ENCODE measurements around the gene TOR4A.

The TOR4A gene

GRCh38 chr9:137309368-137310188 is 32.1 kb downstream of the TOR4A start:
- DNase-seq, result no peak

DNA sequence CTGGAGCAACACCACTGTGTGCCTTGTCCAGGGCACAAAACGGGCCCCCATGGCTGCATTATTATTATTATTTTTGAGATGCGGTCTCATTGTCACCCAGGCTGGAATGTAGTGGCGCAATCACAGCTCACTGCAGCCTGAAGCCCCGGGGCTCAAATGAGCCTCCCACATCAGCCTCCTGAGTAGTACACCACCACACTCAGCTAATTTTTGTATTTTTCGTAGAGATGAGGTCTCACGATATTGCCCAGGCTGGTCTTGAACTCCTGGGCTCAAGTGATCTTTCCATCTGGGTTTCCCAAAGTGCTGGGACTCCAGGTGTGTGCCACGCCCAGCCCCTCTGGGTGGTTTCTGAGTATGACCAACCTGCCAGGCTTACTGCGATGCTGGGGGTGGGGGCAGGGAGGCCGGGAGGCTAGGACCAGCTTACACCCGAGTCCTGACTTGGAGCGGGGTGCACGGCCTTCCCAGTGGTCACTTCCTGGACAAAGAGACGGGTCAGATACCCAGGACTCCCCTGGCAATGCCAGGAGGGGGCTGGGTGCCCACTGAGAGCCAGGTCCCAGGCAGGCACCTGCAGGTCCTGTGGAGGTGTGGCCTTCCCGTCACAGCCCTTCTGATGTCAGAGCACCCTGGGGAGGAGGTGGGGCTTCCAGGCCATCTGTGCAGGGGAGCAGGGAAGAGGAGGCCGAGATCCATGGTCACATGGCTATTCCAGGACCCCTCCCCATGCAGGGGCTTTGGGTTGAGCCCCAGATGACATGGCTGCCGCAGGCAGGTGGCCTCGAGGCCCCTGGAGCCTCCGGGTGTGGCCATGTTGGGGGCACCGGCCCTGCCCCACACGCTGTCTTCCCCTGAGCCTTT is 32.9 kb downstream of the TOR4A start:
- DNase-seq, result no peak

GRCh38 chr9:137311171-137311985 is 33.9 kb downstream of the TOR4A start:
- no peak for DNase-seq

- DNase-seq, result no peak
Observed at GRCh38 chr9:137311986-137312851, 34.7 kb downstream of the TOR4A start.

DNA sequence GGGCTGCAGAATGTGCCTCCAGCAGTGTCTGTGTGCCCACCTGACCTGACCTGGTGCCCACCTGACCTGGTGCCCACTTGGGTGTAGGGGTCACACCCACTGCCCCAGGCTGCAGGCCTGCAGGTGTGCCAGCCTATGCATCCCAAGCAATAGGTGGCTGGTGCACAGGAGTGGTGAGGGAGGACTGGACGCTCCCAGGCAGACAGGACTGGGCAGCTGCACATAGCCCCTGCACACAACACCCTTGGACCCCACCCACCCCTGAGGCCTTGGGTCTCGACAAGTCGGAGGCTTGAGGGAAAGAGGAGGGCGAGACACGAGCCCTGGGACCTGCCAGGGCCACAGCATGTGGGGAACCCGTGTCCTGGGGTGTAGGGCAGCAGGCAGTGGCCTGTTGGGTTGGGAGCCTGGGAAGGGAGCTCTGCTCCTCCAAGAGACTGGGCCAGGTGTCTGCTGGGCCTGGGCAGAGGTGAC is 35.4 kb downstream of the TOR4A start:
- DNase-seq, result no peak

GRCh38 chr9:137313326-137313936 is 35.9 kb downstream of the TOR4A start:
- DNase-seq, result no peak

DNA sequence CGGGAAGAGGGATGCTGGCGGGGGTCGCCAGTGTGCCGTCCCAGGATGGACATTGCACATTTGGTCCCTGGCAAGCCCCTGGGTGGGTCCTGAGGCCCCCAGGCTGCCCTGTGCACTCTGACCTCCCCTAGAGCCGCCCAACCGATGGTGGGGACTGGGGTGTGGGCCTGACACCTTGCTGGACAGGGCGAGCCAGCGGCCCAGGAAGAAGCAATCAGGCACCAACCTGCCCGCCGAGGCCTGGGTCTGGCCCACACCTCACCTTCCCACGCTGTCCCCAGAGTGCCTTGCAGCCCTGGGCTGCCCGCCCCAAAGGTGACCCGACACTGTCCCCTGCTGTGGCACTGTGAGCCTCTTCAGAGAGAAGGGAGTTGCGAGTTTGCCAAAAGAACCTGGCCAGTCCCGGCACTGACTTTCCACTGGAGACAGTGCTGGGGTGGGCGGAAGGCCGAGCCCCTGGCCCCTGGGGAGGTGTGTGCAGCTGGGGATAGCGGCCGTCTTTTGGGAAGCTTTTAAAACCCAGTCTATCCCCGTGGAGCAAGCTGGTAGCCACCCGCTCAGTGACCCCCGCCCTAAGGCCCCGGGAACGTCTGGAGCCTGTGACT is 36.5 kb downstream of the TOR4A start:
- DNase-seq, result no peak

GRCh38 chr9:137314561-137315560 is 37.3 kb downstream of the TOR4A start:
- no peak for DNase-seq

DNA sequence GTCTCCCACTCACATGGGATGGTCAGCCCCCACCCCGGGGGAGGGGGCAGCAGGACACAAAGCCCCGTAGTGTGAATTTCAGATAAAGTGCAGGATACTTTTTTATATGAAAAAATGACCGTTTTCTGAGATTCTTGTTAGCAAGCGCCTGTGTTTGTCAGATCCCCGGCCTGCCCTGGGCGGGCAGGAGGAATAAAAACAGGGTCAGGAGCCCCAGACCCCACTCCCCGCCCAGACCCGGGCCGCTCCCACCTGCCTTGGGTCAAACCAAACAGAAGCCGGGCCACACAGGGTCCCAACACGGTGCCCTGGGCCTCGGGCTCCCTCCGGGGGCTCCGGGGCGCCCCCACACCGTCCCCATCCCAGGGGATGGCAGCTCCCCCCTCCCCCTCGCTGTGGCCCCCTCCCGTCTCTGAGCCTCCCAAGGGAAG is 38.1 kb downstream of the TOR4A start:
- no peak for DNase-seq

GRCh38 chr9:137316012-137316981 is 38.8 kb downstream of the TOR4A start:
- no peak for DNase-seq

GRCh38 chr9:137317021-137317717 is 39.6 kb downstream of the TOR4A start:
- no peak for DNase-seq

DNA sequence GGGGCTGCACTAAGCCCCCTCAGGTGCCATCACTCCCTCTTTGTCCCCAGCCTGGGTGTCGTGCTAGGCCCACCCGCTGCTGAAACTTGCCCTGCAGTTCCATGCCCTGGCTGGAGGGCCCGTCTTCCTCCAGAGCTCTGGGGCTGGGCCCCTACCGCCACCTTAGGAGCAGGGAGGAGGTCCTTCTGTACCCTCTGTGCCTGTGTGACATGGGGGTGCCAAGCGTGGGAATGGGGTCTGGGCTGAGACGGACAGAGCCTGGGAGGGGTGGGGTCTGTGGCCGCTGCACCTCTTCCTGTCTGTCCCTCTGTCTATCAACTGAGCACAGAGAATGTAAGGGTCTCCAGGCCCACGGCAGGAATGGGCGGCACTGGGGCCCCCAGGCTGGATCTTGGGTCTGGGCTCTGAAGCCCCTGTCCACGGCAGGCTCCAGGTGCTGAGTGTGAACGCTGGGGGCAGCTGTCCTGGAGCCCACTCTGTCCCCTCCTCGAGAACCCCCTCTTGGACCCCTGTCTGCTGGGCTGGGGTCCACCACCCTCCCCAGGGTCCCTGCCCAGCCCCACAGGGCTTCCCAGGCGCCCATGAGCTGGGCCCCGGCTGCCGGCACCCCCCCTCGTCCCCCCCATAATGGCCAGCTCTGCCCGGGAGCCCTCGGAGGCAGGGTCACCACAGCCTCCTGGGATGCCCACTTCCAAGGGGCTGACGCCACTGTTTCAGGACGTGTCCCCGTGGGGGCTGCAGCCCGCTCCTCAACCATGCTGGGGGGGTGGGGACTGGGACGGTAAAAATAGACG is 40.4 kb downstream of the TOR4A start:
- DNase-seq, result no peak

DNA sequence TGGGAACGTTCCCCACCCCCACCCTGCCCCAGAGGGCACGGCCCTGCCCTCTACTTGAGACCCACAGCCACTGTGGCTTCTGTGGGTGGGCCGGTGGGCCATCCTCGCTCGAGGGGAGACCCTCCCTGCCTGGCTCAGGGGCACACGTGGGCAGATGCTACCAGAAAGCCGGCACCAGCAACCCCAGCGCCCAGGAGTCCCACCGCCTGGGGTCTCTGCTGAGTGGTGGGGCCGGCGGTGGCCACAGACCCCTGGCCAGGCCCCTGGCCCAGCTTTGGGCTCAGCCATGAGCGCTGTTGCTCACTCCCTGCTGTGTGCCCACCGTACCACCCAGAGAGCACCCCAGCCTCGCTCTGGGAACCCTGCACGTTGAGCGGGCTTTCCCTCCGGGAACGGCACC is 41.1 kb downstream of the TOR4A start:
- DNase-seq, result no peak

DNA sequence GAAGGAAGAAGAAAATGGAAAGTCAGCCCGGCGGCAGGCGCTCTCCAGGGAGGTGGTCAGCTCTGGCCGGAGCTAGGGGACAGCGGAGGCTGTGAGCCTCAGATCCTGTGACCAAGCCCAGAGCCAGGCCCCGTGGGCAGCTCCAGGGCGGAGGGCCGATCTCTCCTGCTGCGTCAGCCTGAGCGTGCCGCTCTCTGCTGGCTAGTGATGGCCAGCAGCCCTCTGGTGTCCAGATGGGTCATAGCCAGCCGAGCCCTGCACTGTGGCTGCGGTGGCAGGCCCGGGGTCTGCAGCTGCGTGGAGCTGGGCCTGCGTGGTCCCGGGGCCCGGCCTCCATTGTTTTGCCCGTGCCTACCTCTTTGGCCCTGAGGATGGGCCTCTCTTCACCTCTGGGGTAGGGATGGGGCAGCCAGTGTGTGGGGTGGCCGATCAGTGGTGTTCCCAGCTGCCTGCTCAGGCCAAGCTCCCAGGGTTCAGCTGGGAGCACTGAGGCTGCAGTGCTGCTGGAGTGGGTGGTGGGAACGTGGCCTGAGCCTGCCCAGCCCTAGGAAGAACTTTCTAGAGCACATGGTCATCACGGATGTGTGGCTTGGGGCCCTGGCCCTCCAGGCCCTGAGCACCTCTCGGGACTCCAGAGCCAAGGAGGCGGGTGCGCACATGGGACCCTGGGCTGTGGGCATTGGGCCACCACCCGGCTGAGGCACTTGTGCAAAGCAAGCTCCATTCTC is 41.6 kb downstream of the TOR4A start:
- no peak for DNase-seq

GRCh38 chr9:137319739-137320551 is 42.4 kb downstream of the TOR4A start:
- no peak for DNase-seq
